ENCODE measurements around the gene IDI2.
"Not testable (repeated sequence)": the region's sequence is repeated elsewhere in the genome, so short reads cannot be mapped to it uniquely, and the experiment has no call there.

DNA sequence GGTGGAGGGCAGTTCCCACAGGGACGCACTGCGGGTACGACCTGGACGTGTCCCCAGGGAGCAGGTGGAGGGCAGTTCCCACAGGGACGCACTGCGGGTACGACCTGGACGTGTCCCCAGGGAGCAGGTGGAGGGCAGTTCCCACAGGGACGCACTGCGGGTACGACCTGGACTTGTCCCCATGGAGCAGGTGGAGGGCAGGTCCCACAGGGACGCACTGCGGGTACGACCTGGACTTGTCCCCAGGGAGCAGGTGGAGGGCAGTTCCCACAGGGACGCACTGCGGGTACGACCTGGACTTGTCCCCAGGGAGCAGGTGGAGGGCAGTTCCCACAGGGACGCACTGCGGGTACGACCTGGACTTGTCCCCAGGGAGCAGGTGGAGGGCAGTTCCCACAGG lies 13.1 kb upstream of the IDI2 start:
- TF ChIP-seq, protein P1, sequence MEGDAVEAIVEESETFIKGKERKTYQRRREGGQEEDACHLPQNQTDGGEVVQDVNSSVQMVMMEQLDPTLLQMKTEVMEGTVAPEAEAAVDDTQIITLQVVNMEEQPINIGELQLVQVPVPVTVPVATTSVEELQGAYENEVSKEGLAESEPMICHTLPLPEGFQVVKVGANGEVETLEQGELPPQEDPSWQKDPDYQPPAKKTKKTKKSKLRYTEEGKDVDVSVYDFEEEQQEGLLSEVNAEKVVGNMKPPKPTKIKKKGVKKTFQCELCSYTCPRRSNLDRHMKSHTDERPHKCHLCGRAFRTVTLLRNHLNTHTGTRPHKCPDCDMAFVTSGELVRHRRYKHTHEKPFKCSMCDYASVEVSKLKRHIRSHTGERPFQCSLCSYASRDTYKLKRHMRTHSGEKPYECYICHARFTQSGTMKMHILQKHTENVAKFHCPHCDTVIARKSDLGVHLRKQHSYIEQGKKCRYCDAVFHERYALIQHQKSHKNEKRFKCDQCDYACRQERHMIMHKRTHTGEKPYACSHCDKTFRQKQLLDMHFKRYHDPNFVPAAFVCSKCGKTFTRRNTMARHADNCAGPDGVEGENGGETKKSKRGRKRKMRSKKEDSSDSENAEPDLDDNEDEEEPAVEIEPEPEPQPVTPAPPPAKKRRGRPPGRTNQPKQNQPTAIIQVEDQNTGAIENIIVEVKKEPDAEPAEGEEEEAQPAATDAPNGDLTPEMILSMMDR (IDR thresholded peaks at IDR 0.05; ENCODE audit: poor library complexity), result not testable (repeated sequence)
- not testable (repeated sequence) for TF ChIP-seq EZH2 (IDR thresholded peaks at IDR 0.05; ENCODE audit: borderline replicate concordance); EZH2phosphoT487 (IDR thresholded peaks at IDR 0.05; ENCODE audit: low read depth, severe bottlenecking, unreplicated experiment)
